Measurements from ENCODE around the gene TMCO2. TPM values are rescaled to one million over a fixed set of nuclear protein-coding genes. Genes with fewer than 3 reads are reported as not detected.

TMCO2 gene
- total RNA-seq, 1 donor from 2014 or later, result not detected

- no peak for TF ChIP-seq CTCF (IDR thresholded peaks at IDR 0.05; ENCODE audit: borderline replicate concordance)
- H3K36me3 ChIP-seq, result peaks cover 28% of the 10 kb centered on the region
- no peak overlapping the region for H3K4me3 ChIP-seq
- no peak overlapping the region for H3K27ac ChIP-seq (replicated peaks)
- DNase-seq, result no peak
- no peaks in the 10 kb centered on the region for H3K9me3 ChIP-seq (replicated peaks)
- H3K27me3 ChIP-seq (ENCODE audit: low read depth), result no peaks in the 10 kb centered on the region
- intact Hi-C loops (cut with micrococcal nuclease), result no loop called here
- H3K4me1 ChIP-seq, result no peaks in the 10 kb centered on the region
These were observed 25.6 kb upstream of the TMCO2 start for GRCh38 chr1:40221977-40222772.

- H3K27me3 ChIP-seq (ENCODE audit: low read depth), result no peaks in the 10 kb centered on the region
- no peak overlapping the region for H3K4me3 ChIP-seq
- H3K27ac ChIP-seq (replicated peaks), result no peak overlapping the region
- H3K9me3 ChIP-seq (replicated peaks), result no peaks in the 10 kb centered on the region
- H3K4me1 ChIP-seq, result no peaks in the 10 kb centered on the region
- no peak for TF ChIP-seq CTCF (IDR thresholded peaks at IDR 0.05; ENCODE audit: borderline replicate concordance)
- H3K36me3 ChIP-seq, result peaks cover 28% of the 10 kb centered on the region
- intact Hi-C loops (cut with micrococcal nuclease), result no loop called here
- no peak for DNase-seq
These were observed 23.7 kb upstream of the TMCO2 start for GRCh38 chr1:40224040-40224439.

GRCh38 chr1:40226192-40226591 is 21.5 kb upstream of the TMCO2 start:
- TF ChIP-seq CTCF (IDR thresholded peaks at IDR 0.05; ENCODE audit: borderline replicate concordance), result no peak
- no peak for DNase-seq
- peaks cover 40% of the 10 kb centered on the region for H3K36me3 ChIP-seq
- H3K27ac ChIP-seq (replicated peaks), result no peak overlapping the region
- no peak overlapping the region for H3K4me3 ChIP-seq
- H3K27me3 ChIP-seq (ENCODE audit: low read depth), result no peaks in the 10 kb centered on the region
- intact Hi-C loops (cut with micrococcal nuclease), result no loop called here
- H3K9me3 ChIP-seq (replicated peaks), result no peaks in the 10 kb centered on the region
- no peaks in the 10 kb centered on the region for H3K4me1 ChIP-seq

- no peaks in the 10 kb centered on the region for H3K27me3 ChIP-seq (ENCODE audit: low read depth)
- DNase-seq, result no peak
- no peak for TF ChIP-seq CTCF (IDR thresholded peaks at IDR 0.05; ENCODE audit: borderline replicate concordance)
- intact Hi-C loops (cut with micrococcal nuclease), result no loop called here
- H3K4me1 ChIP-seq, result no peaks in the 10 kb centered on the region
- peaks cover 75% of the 10 kb centered on the region for H3K36me3 ChIP-seq
- no peaks in the 10 kb centered on the region for H3K9me3 ChIP-seq (replicated peaks)
- H3K4me3 ChIP-seq, result no peak overlapping the region
- H3K27ac ChIP-seq (replicated peaks), result no peak overlapping the region
These were observed 15.3 kb upstream of the TMCO2 start for GRCh38 chr1:40232444-40232843.

- no peak overlapping the region for H3K27ac ChIP-seq (replicated peaks)
- no peaks in the 10 kb centered on the region for H3K27me3 ChIP-seq (ENCODE audit: low read depth)
- DNase-seq, result no peak
- H3K4me1 ChIP-seq, result peaks cover 14% of the 10 kb centered on the region
- no peak for TF ChIP-seq CTCF (IDR thresholded peaks at IDR 0.05; ENCODE audit: borderline replicate concordance)
- H3K36me3 ChIP-seq, result peaks cover 34% of the 10 kb centered on the region
- H3K4me3 ChIP-seq, result no peak overlapping the region
- intact Hi-C loops (cut with micrococcal nuclease), result no loop called here
- H3K9me3 ChIP-seq (replicated peaks), result no peaks in the 10 kb centered on the region
These were observed 8.1 kb upstream of the TMCO2 start for GRCh38 chr1:40239626-40240025.

All from left ventricle myocardium inferior (tissue), 1 donor.